Right lobe of liver (tissue), 6 donors: Measurements from ENCODE around the gene FTH1. TPM values are rescaled to one million over a fixed set of nuclear protein-coding genes. Genes with fewer than 3 reads are reported as not detected.

Experiments
- ATAC-seq, 4 donors: fragments of 200-7000 bp; cut with Tn5 transposase; one replicate each; pipeline ENCODE4 v1.9.1; 2020; ENCODE audit warnings: mild to moderate bottlenecking in 4 of 4, moderate library complexity in 4 of 4
- DNase-seq, 3 donors: peaks; one replicate each; pipeline ENCODE4 v3.0.0-alpha.2; 2020
- H3K27ac ChIP-seq, 3 donors: fragments of 200-600 bp; one replicate each; pipeline ENCODE4 v1.8.0; 2022
- H3K27me3 ChIP-seq, 2 donors: fragments of 200-600 bp; one replicate each; pipeline ENCODE4 v1.8.0; 2022
- H3K36me3 ChIP-seq, 4 donors: fragments of 200-600 bp; sonication (generic) in 1 of 4; one replicate each; pipeline versions ENCODE4 v1.5.1 to v1.8.0; 2017 to 2022; ENCODE audit warnings: control low read depth in 1 of 4
- H3K4me1 ChIP-seq, 4 donors: fragments of 200-600 bp; sonication (generic) in 1 of 4; one replicate each; pipeline versions ENCODE4 v1.5.1 to v1.8.0; 2017 to 2022; ENCODE audit warnings: control low read depth in 1 of 4
- H3K4me3 ChIP-seq, 3 donors: fragments of 200-600 bp; one replicate each; pipeline ENCODE4 v1.8.0; 2022
- H3K9me3 ChIP-seq, 4 donors: fragments of 200-600 bp; sonication (generic) in 1 of 4; one replicate each; pipeline versions ENCODE4 v1.5.1 to v1.8.0; 2017 to 2022; ENCODE audit warnings: control low read depth in 1 of 4
- CTCF ChIP-seq, 4 donors: fragments of 200-600 bp in 3 of 4; fragments of 450-650 bp in 1 of 4; IDR thresholded peaks; one replicate each; pipeline versions ENCODE4 v1.5.1 to v1.8.0; 2016 to 2022; ENCODE audit warnings: antibody characterized with exemption in 4 of 4, mild to moderate bottlenecking in 2 of 4
- POLR2A ChIP-seq: fragments of 450-650 bp; IDR thresholded peaks from one replicate; pipeline ENCODE4 v1.6.1; 2017; ENCODE audit warnings: antibody characterized with exemption, mild to moderate bottlenecking
- WGBS: methylation state at CpG from one replicate; pipeline ENCODE4 v1.1.6; 2018; ENCODE audit warnings: low coverage, low lambda C conversion rate; ENCODE audit not compliant: insufficient coverage; ENCODE audit errors: missing lambda C conversion rate; 5-methylcytosine and 5-hydroxymethylcytosine counted together
- intact Hi-C, 2 donors: fragments of 100-400 bp; cut with DNase I; formaldehyde crosslinking; loops; one replicate each; pipeline versions ENCODE4 v1.11.2 to v1.14.1; 2022
- total RNA-seq, 6 experiments: library from RNA; depleted of rRNA in 2 of 6; stranded (reverse); fragments of >200 nt in 2 of 6; fragmentation: NEBNext Ultra II Directional in 3 of 6; extraction: Animal tissue kit (Norgen Biotek cat#: 25700) in 3 of 6; gene quantifications; one replicate each; pipeline versions ENCODE4 v1.1.0 to v1.2.4, GENCODE V29; 2016 to 2023
- donor health status: DM: no; HTN: yes; CAD: no.
- donor health status: DM: no; HTN: no; CAD: no.
- donor health status: DM: no; HTN: no; CAD: no.
- donor health status: DM: no; HTN: yes; CAD: no.
- donor health status: DM: no; HTN: yes; CAD: no.

Gene FTH1
- total RNA-seq, 6 experiments from 2014 or later, result 1,131 to 2,981 (median 2,140) TPM

DNA sequence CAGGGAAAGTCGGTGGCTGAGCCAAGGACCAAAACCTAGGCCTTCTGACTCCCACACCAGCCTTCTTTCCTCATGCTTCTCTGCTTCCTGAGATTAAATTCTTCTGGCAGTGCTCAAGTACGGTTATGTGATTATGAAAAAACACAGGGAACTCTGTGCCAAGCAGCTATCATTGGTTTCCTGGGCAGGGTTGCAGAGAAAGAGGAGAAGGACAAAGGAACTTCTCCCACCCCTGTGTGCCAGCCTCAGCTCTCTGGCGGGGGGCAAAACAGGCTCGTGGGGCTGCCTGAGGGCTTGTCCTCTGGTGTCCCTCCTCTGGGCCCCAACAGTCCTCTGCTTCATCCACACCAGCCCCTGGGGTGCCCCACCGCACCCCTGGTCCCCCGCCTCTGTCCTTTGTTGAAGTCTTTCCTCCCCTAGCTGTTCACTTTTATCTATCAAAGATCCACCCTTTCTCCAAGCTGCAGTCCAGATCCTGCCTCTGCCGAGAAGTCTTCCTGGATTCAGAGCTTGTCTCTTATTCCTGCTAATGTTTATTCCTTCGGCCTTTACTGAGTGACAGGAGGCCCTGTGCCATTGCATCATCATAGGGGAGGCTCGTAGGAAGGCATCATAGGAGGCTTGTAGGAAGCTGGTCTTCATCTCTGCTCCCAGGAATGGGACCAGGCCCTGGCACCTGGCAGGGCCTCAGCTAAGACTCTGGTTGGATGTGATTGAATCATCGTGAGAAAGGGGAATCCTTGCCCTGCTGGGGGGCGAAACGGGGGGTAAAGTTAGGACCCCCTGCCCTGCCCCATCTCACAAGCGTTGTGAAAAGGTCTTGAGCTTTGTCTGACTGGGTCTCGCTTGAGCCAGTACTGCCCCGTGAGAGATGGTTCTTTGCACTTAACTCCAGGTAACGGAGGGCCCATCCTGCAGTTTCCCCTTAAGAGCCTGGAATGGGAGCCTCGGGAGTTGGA, 11.5 kb upstream of the FTH1 start:
- ATAC-seq (no peak), DNase-seq (peak in 1 of 3 donors; percentile 46)
- Histone ChIP-seq H3K4me1 (peaks cover 0 to 90% (median 33%) of the 10 kb centered on the region in 4 donors), H3K36me3 (no peaks in the 10 kb centered on the region), H3K9me3 (no peaks in the 10 kb centered on the region), H3K27me3 (no peaks in the 10 kb centered on the region), H3K4me3 (no peak overlapping the region), H3K27ac (peak overlapping the region in 2 of 3 donors; percentile 4 to 34)
- intact Hi-C loops, result no loop called here
- WGBS, result 42% methylated on average over 8 of the region's 17 CpGs
- TF ChIP-seq POLR2A (no peak), CTCF (IDR thresholded peaks at IDR 0.05) (no peak)

DNA sequence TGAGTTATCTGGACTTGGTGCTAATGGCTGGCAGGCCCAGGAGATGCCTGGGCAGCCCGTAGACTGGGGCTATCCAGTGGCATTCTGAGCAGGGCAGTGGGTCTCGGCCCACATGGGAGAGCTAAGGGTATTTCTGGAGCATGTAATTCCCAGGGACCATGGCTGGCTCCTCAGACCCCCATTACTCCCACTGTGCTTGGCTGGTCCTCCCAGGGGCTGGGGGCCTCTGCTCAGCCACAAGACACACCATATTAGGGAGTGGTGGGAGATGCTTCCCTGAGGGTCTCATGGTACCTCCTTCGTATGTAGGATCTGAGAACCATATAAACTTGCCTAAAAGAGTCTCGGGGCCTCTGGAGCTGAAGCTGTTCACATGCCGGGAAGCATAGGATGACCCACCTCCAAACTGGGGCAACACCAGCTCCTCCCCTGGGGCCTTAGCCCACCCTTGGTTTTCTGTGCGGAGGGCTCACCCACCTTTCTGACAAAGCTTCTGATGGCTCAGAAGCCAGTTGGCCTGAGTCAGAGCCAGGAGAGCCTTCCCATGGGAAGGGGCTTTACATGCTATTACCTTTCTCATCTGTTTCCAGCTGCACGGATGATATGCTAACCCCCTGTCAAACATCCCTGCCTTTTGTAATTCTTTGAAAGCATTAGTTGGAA, 9.5 kb upstream of the FTH1 start:
- Histone ChIP-seq H3K9me3 (no peaks in the 10 kb centered on the region), H3K4me3 (peak overlapping the region; percentile 31 to 60 (median 56)), H3K27me3 (no peaks in the 10 kb centered on the region), H3K27ac (peak overlapping the region; percentile 79 to 93 (median 89)), H3K36me3 (no peaks in the 10 kb centered on the region), H3K4me1 (peaks cover 0 to 91% (median 37%) of the 10 kb centered on the region in 4 donors)
- ATAC-seq, result no peak
- intact Hi-C loops, result no loop called here
- TF ChIP-seq CTCF (IDR thresholded peaks at IDR 0.05), result no peak
- no peak for TF ChIP-seq POLR2A
- DNase-seq, result peak in 1 of 3 donors; percentile 45
- 0% methylated on average over 1 of the region's 7 CpGs for WGBS

DNA sequence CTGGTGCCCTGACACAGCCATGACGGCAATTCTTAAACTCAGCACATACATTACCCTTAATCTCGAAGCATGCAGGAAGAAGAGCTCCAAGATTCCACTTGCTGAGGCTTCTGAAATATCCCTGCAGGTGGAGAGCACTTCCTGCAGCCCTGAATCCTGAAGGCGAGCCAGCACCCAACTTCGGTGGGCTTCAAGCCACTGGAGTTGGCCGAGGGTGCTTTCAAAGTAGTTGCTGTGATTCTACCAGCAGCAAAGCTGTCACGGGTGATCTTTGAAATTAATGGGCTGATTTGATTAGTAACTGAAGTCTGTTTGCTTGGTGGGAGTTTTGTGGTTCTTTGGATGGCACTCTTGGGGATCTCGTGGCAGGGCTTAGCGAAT, 9.0 kb upstream of the FTH1 start:
- no peaks in the 10 kb centered on the region for H3K27me3 ChIP-seq
- intact Hi-C loops, result no loop called here
- ATAC-seq, result no peak
- DNase-seq, result no peak
- peak overlapping the region; percentile 79 to 93 (median 89) for H3K27ac ChIP-seq
- peak in 1 of 4 donors; percentile 2 for TF ChIP-seq CTCF (IDR thresholded peaks at IDR 0.05)
- TF ChIP-seq POLR2A, result no peak
- no peaks in the 10 kb centered on the region for H3K9me3 ChIP-seq
- peak overlapping the region; percentile 31 to 60 (median 56) for H3K4me3 ChIP-seq
- peaks cover 0 to 90% (median 38%) of the 10 kb centered on the region in 4 donors for H3K4me1 ChIP-seq
- H3K36me3 ChIP-seq, result no peaks in the 10 kb centered on the region
- WGBS, result 37% methylated on average over 2 of the region's 8 CpGs

GRCh38 chr11:61975638-61976419, 8.4 kb upstream of the FTH1 start:
- WGBS, result 28% methylated on average over 11 of the region's 15 CpGs
- H3K27me3 ChIP-seq, result no peaks in the 10 kb centered on the region
- peaks cover 0 to 90% (median 38%) of the 10 kb centered on the region in 4 donors for H3K4me1 ChIP-seq
- DNase-seq (peak in 1 of 3 donors; percentile 61), ATAC-seq (peak in 1 of 4 donors; percentile 3)
- peak overlapping the region; percentile 31 to 60 (median 56) for H3K4me3 ChIP-seq
- no peaks in the 10 kb centered on the region for H3K36me3 ChIP-seq
- H3K9me3 ChIP-seq, result no peaks in the 10 kb centered on the region
- peak; percentile 47 for TF ChIP-seq POLR2A
- no peak for TF ChIP-seq CTCF (IDR thresholded peaks at IDR 0.05)
- peak overlapping the region; percentile 79 to 93 (median 89) for H3K27ac ChIP-seq
- intact Hi-C loops, result no loop called here
